Nucleus accumbens (tissue), 56 donors: ENCODE measurements around the gene GRAMD1B.

Experiments used
- DNase-seq, 56 donors: peaks; one replicate each; lab custom pipeline; 2025; lab: John Stamatoyannopoulos, UW

GRAMD1B gene

DNA sequence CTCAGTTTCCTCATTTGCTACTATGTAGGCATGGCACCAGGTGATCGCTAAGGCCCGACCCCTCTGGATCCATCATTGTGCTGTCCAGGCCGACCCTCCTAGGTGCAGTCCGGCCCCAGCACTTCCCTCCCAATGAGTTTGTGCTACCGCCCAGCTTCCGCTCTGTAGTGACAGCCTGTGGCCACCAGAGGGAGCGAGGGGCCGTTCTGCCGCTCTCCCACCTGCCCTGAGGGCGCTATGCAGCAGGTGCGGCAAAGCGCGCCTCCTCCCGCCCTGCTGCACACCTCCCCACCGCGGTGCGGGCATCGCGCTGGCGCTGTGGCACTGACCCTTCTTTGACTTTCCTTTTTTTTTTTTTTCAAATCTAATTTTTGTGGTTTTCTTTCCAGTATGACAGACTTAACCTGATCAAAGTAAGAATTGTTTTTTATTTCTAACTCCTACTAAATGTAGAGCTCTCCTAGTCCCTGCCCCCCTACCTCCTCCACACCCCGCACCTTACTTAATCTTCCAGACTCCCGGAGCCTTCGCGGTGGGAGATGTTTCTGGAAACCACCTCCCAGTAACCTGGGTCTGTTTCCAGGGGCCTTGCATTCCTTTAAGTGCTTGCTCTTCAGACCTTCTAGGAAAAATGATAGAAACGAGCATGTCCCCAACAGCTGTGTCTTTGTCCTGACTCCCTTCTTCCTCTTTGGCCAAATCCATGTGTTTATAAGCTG is 150.6 kb downstream of the GRAMD1B start:
- peak in 29 of 56 donors; percentile 7 to 71 (median 30) for DNase-seq

GRCh38 chr11:123581651-123582399 is 151.8 kb downstream of the GRAMD1B start:
- DNase-seq = no peak

GRCh38 chr11:123582992-123583504 is 153.0 kb downstream of the GRAMD1B start:
- DNase-seq = no peak

- no peak for DNase-seq
Measured at GRCh38 chr11:123584186-123584585, 154.1 kb downstream of the GRAMD1B start.

DNA sequence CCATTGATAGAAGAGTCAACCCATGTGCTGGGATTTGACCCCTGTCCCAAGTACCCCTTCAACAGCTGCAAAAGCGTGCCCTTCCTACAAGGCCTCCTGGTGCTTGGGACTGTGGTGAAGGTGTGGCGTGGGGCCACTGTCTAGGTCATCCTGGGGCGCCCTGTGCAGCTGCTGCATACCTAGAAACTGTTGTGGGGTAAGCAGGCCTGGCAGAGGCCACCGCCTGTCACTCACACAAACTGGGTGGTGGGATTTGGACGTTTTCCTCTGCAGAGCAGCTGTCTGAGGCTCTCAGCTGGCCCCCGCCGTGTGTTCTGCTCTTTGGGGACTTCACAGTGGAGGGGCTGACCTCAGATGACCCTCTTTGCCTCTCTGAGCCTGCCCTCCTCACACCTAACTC is 154.7 kb downstream of the GRAMD1B start:
- no peak for DNase-seq

DNA sequence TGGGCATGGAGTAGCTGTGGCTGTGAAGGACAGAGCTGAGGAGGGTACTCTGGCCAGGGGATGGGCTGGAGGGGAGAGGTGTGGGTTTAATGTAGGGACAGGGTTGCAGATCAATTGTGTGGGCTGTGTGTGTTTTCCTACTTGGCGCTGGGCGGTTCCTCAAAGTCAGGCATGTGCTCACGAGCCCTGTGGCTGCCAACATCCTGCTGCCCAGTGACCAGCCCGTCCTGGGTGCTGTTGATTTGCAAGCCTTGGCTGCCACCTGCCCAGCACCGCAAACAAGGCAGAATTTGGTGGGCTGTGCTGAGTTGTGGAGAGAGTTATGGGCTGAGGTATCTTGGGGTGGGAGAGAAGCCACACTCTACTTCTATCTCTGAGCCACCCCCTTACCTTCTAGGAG is 155.1 kb downstream of the GRAMD1B start:
- DNase-seq = no peak

- DNase-seq = no peak
Measured at GRCh38 chr11:123585706-123586105, 155.6 kb downstream of the GRAMD1B start.

DNA sequence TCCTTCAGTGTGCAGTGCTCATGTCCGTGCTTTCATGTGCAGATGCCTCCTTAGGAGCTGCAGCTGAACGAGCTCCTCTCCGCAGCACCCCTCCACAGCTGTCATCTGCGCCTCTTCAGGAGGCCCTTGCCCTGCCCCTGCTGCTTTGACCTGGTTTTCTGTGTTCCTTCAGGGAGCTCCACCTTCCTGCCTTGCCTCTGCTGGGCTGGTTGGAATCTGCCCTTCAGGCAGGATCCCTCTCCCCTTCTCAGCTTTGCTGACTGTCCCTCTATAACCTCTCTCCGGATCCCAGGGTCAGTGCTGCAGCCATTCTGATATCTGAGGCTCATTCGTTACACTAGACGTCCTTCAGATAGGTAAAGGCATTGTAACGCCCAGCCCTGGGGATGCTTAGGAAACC is 156.5 kb downstream of the GRAMD1B start:
- DNase-seq = no peak

- no peak for DNase-seq
Measured at GRCh38 chr11:123587044-123587443, 157.0 kb downstream of the GRAMD1B start.

GRCh38 chr11:123587559-123587958 is 157.5 kb downstream of the GRAMD1B start:
- DNase-seq = no peak

DNA sequence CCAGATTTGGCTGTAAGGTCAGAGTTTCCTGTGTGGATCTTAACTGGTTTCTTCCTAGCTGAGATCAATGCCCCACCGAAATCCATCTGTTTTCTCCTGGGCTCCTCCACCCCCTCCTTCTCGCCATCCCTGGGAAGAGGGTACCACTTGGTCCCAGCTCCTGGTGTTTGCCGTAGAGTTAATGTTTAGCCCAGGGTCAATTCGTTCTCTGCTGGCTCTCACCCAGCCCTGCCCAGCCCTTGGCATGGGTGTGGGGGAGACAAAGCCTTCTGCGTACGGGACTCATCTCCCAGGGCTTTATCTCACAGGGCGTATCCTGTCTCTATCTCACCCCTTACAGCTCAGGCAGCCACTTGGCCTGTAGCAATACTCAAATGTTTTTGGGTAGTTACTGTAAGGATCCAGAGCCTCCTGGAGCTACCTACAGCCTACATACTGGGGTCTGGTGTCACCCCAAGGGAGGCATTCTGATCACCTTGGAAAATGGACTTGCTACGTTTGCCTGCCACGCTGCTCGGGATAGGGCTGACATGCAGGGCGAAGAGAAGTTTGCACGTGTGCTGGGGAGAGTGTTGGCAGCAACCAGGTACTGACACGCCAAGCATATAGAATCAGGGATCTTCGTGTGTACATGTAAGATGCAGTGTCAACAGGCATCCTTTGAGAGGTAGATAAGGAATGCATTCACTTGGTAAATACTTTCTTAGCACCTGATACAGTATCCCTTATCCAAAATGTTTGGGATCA is 158.2 kb downstream of the GRAMD1B start:
- no peak for DNase-seq

DNA sequence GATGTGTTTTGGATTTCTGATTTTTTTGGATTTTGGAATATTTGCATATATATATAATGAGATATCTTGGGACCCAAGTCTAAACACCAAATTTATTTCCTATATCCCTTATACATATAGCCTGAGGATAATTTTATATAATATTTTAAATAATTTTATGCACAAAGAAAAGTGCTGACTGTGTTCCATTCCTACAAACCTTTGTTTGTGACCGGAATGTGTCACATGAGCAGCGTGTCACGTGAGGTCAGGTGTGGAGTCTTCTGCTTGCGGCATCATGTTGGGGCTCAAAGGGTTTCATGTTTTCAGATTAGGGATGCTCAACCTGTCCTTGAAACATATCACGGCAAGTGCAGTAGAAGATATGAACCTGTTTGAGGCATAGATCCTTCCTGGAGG is 158.8 kb downstream of the GRAMD1B start:
- DNase-seq = no peak

GRCh38 chr11:123590296-123590912 is 160.3 kb downstream of the GRAMD1B start:
- peak in 1 of 56 donors; percentile 9 for DNase-seq

DNA sequence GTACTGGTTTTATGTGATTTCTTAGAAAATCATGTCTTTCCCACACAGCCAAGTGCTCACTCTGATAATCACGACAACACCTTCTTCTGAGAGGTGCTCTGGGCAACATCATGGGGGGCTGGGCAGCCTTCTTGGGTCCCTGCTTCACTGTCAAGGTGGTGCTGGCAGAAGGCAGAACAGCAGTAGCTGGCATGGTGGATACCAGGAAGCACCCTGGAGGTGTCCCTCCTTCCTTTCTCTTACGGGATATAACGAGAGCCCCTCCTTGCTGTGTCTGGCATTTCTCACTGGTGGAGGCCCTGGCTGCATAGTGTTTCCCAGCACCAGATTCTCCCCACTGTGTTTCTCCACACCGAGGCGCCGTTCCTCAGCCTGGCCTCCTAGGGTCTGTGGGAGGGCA is 163.5 kb downstream of the GRAMD1B start:
- DNase-seq = no peak

DNA sequence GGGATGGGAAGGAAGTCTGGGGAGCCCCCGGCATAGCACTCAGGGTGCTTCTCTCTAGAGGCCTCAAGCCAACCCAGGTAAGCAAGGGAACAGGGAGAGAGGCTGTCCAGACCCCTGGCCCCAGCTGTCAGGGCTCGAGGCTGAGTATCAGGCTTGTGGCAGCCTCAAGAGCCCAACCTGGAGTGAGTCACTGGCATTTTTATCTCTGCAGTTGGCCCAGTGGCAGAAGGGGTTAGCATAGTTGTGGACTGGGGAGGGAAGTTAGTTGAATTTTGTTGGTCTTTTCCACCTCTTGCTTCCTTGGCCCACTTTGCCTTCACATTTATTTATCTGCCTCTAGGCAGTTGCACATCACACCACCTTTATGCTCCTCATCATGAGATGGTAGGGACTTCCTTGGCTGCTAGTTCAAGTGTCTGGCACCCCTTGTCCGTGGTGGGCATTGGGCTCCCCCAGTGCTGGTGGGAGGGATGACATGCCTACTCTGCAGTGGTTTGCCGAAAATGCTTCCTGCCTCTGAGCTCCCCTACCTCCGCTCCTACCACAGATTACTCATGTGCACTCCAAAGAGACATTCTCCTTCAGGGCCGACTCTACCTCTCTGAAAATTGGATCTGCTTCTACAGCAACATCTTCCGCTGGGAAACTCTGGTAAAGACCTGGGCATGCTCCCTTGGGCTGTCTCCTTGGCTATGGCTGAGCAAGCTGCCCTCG is 164.3 kb downstream of the GRAMD1B start:
- DNase-seq = no peak

DNA sequence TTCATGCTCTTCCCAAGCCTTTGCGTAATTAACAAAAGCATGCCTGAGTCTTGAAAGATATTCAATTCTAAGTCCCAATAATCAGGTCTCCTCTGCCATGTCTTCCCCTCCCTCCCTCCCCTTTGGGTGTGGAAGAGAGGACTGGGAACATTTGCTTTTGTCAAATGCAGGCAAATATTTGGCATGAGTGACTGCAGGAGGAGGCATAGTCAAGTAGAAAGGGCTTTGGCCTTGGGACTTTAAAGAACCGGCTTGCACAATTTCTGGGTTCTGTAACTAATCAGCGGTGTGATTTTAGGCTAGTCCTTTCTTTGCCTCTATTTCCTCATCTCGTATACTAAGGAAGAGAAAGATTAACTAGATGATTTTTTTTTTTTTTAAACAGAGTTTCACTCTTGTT is 164.9 kb downstream of the GRAMD1B start:
- no peak for DNase-seq

- no peak for DNase-seq
Measured at GRCh38 chr11:123597859-123598258, 167.8 kb downstream of the GRAMD1B start.

- no peak for DNase-seq
Measured at GRCh38 chr11:123601136-123601535, 171.1 kb downstream of the GRAMD1B start.

DNA sequence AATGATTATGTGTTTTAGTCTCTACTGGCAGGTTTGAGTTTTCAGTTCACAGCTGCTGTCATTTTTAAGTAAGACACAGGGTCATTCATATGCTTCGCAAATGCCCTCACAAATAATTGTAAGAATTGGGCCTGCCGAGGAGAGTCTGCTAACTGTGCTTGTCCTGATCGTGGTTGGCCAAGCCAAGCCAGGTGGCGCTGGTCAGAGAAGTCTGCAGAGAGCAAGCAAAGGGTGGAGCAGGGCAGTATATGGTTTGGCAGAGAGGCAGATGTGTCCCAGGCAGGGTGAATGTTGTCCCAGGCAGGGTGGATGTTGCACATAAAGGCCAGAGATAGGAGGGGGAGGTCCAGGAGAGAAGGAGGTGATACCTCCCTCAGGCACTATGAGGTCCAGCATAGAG is 171.7 kb downstream of the GRAMD1B start:
- no peak for DNase-seq

- no peak for DNase-seq
Measured at GRCh38 chr11:123603666-123604065, 173.6 kb downstream of the GRAMD1B start.
